ENCODE results near the gene CCT5. TPM values are rescaled to one million over a fixed set of nuclear protein-coding genes. Genes with fewer than 3 reads are reported as not detected.

Gene CCT5
- total RNA-seq, 1 experiment from 2014 or later = 532 TPM

- no peak overlapping the region for H3K56ac ChIP-seq (ENCODE audit: insufficient read length, low read depth, low read length)
- no peak overlapping the region for H2BK15ac ChIP-seq (ENCODE audit: low read depth, low read length)
- H4K8ac ChIP-seq (replicated peaks; ENCODE audit: insufficient read length, low read depth, low read length) = no peak overlapping the region
- no peaks in the 10 kb centered on the region; a peak in 1 of 7 replicates for H3K36me3 Mint-ChIP-seq (ENCODE audit: insufficient read depth in 1 of 3, low read depth in 3 of 3)
- H2BK120ac ChIP-seq (ENCODE audit: low read depth, low read length, poor library complexity, severe bottlenecking) = no peak overlapping the region
- no peak overlapping the region for H4K5ac ChIP-seq (ENCODE audit: insufficient read length, low read depth, low read length)
- no peak overlapping the region for H3K4me2 ChIP-seq (ENCODE audit: insufficient read depth, insufficient read length, low read length)
- no peak overlapping the region for H2AFZ ChIP-seq (ENCODE audit: low read length)
- no peak overlapping the region for H3K27ac ChIP-seq (ENCODE audit: insufficient read length, low read depth, low read length)
- H2BK12ac ChIP-seq (ENCODE audit: insufficient read length, low read depth, low read length) = no peak overlapping the region
- no peak overlapping the region for H3K18ac ChIP-seq (ENCODE audit: insufficient read length, low read depth, low read length)
- peaks cover 18 to 19% of the 10 kb centered on the region in 2 experiments for H3K4me1 Mint-ChIP-seq
- no peak overlapping the region for H2AK5ac ChIP-seq (ENCODE audit: insufficient read length, low read length)
- no peaks in the 10 kb centered on the region for H3K27me3 ChIP-seq (ENCODE audit: insufficient read depth, low read length)
- H3K27me3 Mint-ChIP-seq (ENCODE audit: low read depth) = no peaks in the 10 kb centered on the region
- no peak overlapping the region for H2BK5ac ChIP-seq (ENCODE audit: insufficient read length, low read length)
- no peaks in the 10 kb centered on the region for H3K23me2 ChIP-seq (ENCODE audit: insufficient read length, low read depth, low read length, poor library complexity, severe bottlenecking)
- H2BK20ac ChIP-seq (ENCODE audit: low read depth, low read length, poor library complexity, severe bottlenecking) = no peak overlapping the region
- no peak for DNase-seq
- H3K79me1 ChIP-seq (ENCODE audit: insufficient read depth, low read depth, low read length, poor library complexity, severe bottlenecking) = no peaks in the 10 kb centered on the region
- no peak overlapping the region for H3T11ph ChIP-seq (ENCODE audit: low read length)
- no peaks in the 10 kb centered on the region for H3K9me3 Mint-ChIP-seq
- no peaks in the 10 kb centered on the region for H3K79me2 ChIP-seq (ENCODE audit: insufficient read depth, low read length)
- WGBS (ENCODE audit: extremely low coverage, insufficient read length, low lambda C conversion rate) = no CpG with 5 or more reads among the region's 7 CpGs
- no peaks in the 10 kb centered on the region for H4K20me1 ChIP-seq (ENCODE audit: control insufficient read depth, insufficient read depth, insufficient read length)
- H3K9me3 ChIP-seq (ENCODE audit: control insufficient read depth, low read depth, low read length) = no peaks in the 10 kb centered on the region
- peaks cover 2% of the 10 kb centered on the region; the same call in 1 of the 2 replicates for H3K4me1 ChIP-seq (ENCODE audit: insufficient read depth, low read length)
- no peak overlapping the region for H3K27ac Mint-ChIP-seq
- TF ChIP-seq, protein P1, sequence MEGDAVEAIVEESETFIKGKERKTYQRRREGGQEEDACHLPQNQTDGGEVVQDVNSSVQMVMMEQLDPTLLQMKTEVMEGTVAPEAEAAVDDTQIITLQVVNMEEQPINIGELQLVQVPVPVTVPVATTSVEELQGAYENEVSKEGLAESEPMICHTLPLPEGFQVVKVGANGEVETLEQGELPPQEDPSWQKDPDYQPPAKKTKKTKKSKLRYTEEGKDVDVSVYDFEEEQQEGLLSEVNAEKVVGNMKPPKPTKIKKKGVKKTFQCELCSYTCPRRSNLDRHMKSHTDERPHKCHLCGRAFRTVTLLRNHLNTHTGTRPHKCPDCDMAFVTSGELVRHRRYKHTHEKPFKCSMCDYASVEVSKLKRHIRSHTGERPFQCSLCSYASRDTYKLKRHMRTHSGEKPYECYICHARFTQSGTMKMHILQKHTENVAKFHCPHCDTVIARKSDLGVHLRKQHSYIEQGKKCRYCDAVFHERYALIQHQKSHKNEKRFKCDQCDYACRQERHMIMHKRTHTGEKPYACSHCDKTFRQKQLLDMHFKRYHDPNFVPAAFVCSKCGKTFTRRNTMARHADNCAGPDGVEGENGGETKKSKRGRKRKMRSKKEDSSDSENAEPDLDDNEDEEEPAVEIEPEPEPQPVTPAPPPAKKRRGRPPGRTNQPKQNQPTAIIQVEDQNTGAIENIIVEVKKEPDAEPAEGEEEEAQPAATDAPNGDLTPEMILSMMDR (conservative IDR thresholded peaks at IDR 0.05) = no peak
- H3K14ac ChIP-seq (ENCODE audit: insufficient read depth, low read length) = no peak overlapping the region
- no peak overlapping the region for H3K9ac ChIP-seq (ENCODE audit: extremely low read depth, insufficient read length, low read length)
- no peak overlapping the region for H4K91ac ChIP-seq (ENCODE audit: insufficient read length, low read depth, low read length)
- no peak overlapping the region for H3K23ac ChIP-seq (ENCODE audit: insufficient read length, low read depth, low read length)
- no peak overlapping the region for H3K4me3 Mint-ChIP-seq
- H3K4ac ChIP-seq (ENCODE audit: low read depth, low read length) = no peak overlapping the region
These were observed 30.0 kb downstream of the CCT5 start for GRCh38 chr5:10279925-10280720.

Data from H9 (cell line).